ENCODE results near the gene CEP20.
"Not testable (repeated sequence)": the region's sequence is repeated elsewhere in the genome, so short reads cannot be mapped to it uniquely, and the experiment has no call there.

Gene CEP20

GRCh38 chr16:15888072-15888976, at the start of gene CEP20:
Gene CEP20, minus strand, starts transcription at chr16:15888603. Its CDS starts 18 bp downstream, at chr16:15888585.
- peak; percentile 98 for DNase-seq

GRCh38 chr16:15936809-15937208, 48.4 kb upstream of the CEP20 start:
- DNase-seq = not testable (repeated sequence)

GRCh38 chr16:15934991-15935390, 46.6 kb upstream of the CEP20 start:
- no peak for DNase-seq

DNA sequence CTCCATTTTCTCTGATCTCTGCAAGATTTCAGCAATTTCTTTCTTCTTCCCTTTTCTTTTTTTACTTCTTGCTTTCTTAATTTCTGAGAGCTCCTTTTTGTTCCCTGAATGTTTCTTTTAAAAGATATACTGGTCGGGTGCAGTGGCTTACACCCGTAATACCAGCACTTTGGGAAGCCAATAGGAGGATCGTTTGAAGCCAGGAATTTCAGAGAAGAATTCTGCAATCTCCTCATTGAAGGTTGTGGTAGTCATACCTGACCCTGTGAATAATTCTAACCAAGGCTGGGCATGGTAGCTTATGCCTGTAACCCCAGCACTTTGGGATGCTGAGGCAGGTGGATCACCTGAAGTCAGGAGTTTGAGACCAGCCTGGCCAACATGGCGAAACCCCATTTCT, 45.4 kb upstream of the CEP20 start:
- DNase-seq = no peak

DNA sequence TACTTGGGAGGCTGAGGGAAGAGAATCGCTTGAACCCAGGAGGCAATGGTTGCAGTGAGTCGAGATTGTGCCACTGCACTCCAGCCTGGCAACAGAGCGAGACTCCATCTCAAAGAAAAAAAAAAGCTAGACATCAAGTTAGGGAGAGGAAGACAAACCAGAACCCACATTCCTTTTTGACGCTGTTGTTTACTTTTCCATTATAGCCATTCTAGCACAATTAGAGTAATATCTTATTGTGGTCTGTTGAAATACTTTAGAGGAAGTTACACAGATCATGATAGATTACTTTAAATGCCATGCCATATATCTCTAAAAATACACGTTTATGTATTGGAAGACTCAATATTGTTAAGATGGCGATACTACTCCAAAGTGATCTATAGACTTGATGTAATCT, 44.5 kb upstream of the CEP20 start:
- DNase-seq = no peak

DNA sequence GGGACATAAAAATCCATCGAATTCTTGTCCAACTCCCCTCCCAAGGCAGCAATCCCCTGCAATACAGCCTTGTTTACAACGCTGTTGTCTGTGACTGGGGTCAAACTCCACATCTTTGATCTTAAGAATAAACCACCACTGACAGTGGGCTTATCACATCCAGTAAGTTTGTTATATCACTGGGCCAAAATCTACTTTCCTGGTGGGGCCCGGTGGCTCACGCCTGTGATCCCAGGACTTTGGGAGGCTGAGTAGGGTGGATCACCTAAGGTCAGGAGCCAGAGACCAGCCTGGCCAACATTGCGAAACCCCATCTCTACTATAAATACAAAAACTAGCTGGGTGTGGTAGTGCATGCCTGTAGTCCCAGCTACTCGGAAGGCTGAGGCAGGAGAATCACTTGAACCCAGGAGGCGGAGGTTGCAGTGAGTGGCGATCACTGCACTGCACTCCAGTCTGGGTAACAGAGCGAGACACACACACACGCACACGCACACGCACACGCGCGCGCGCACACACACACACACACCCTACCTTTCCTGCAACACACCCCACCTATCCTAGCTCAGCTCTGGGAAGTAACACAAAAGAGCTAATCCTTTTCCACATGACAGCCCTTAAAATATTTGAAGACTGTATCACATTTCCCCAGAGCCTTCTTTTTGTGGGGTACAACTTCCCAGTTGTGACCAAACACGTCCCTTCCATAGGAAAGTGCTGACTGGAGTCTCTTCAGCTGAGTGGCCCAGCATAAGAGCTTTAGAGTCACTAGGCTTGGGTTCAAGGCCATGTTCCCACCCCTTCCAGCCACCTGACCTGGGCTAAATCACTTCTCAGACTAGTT, 40.1 kb upstream of the CEP20 start:
- no peak for DNase-seq

GRCh38 chr16:15925631-15926030, 37.2 kb upstream of the CEP20 start:
- no peak for DNase-seq

DNA sequence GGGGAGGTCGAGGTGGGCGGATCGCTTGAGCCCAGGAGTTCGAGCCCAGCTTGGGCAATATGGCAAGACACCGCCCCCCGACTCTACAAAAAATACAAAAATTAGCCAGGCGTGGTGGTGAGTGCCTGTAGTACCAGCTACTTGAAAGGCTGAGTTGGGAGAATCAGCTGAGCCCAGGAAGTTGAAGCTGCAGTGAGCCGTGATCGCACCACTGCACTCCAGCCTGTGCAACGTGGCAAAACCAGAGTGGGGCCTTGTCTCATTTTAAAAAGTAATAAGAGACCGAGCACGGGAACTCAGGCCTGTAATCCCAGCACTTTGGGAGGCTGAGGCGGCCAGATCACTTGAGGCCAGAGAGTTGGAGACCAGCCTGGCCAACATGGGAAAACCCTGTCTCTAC, 36.6 kb upstream of the CEP20 start:
- no peak for DNase-seq

GRCh38 chr16:15919331-15919730, 30.9 kb upstream of the CEP20 start:
- DNase-seq = no peak

- DNase-seq = not testable (repeated sequence)
Observed at GRCh38 chr16:15918314-15918713, 29.9 kb upstream of the CEP20 start.

DNA sequence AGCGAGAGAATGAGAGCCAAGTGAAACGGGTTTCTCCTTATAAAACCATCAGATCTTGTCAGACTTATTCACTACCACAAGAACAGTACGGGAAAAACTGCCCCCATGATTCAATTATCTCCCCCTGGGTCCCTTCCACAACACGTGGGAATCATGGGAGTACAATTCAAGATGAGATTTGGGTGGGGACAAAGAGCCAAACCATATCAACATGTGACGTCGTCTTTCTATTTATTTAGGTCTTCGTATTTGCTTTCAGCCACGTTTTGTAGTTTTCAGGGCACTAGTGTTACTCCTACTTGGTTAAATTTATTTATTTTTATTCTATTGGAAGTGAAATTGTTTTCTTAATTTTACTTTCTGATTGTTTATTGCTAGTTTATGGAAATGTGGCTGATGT, 27.9 kb upstream of the CEP20 start:
- no peak for DNase-seq

DNA sequence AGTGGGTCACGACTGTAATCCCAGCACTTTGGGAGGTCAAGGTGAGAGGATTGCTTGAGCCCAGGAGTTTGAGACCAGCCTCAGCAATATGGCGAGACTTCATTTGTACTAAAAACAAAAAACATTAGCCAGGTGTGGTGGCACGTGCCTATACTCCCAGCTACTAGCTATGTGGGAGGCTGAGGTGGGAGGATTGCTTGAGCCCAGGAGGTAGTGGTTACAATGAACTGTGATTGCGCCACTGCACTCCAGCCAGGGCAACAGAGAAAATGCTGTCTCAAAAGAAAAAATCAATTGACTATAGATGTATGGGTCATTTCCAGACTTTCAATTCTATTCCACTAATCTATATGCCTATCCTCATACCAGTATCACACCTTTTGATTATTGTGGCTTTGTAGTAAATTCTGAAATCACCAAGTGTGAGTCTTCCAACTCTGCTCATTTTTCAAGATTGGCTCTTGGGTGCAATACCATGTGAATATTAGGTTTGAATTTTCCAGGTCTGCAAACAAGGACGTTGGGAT, 27.2 kb upstream of the CEP20 start:
- no peak for DNase-seq

DNA sequence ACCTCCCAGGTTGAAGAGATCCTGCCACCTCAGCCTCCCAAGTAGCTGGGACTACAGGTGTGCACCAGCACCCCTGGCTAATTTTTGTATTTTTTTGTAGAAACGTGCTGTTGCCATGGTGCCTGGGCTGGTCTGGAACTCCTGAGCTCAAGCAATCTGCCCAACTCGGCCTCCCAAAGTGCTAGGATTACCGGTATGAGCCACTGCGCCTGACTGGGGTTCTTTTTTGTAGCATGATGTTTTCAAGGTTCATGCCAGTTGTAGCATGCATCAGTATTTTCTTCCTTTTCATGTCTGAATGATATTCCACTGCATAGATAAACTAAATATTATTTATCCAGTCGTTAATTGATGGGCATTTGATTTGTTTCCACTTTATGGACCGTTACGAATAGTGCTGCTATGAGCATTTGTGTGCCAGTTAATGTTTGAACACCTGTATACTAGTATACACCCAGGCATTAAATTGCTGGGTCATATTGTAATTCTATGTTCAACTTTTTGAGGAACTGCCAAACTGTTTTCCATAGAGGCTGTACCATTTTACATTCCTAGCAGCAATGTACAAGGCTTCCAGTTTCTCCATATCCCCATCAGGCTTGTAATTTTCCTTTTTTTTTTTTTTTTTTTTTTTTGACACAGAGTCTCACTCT, 24.8 kb upstream of the CEP20 start:
- DNase-seq = no peak

- DNase-seq = no peak
Observed at GRCh38 chr16:15911198-15911597, 22.8 kb upstream of the CEP20 start.

- no peak for DNase-seq
Observed at GRCh38 chr16:15907863-15908478, 19.6 kb upstream of the CEP20 start.

DNA sequence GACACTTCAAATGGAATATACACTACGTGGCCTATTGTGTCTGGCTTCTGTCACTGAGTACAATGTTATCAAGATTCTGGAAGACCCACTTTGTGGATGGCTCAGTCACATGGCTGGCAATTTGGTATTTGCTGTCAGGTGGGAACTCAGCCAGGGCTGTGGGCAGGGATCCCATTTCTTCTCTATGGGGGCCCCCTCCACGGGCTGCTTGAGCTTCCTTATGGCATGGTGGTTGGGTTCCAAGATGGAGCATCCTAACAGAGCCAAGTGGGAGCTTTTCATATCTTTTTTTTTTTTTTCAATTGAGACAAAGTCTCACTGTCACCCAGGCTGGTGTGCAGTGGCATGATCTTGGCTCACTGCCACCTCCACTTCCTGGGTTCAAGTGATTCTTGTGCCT, 18.0 kb upstream of the CEP20 start:
- no peak for DNase-seq

- DNase-seq = no peak
Observed at GRCh38 chr16:15903960-15904359, 15.6 kb upstream of the CEP20 start.

DNA sequence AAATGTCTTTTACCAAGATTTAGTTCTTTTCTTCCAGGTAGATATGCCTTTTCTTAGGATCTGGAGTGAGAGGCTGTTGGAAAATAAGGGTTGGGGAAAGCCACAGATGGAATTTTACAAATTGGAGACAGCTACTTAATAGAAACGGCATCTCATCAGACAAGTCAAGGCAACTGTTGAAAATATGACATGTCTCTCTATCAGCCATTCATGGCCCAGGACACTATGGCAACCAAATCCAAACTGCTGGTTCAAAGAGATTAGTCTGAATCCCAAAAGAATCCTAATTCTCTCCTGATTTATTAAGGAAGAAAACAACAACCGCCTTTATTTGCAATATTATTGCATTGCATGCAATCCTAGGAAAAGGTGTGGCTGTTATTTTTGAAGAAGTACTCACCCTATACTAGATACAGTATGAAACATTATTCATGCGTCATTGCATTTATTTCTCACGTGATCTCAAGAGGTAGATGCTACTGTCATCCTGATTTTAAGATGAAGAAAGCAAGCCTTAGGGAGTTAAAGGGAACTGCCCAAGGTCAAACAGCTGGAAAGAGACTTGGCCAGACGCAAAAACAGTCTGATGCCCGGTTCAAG, 12.6 kb upstream of the CEP20 start:
- no peak for DNase-seq

GRCh38 chr16:15900357-15900756, 12.0 kb upstream of the CEP20 start:
- DNase-seq = no peak

DNA sequence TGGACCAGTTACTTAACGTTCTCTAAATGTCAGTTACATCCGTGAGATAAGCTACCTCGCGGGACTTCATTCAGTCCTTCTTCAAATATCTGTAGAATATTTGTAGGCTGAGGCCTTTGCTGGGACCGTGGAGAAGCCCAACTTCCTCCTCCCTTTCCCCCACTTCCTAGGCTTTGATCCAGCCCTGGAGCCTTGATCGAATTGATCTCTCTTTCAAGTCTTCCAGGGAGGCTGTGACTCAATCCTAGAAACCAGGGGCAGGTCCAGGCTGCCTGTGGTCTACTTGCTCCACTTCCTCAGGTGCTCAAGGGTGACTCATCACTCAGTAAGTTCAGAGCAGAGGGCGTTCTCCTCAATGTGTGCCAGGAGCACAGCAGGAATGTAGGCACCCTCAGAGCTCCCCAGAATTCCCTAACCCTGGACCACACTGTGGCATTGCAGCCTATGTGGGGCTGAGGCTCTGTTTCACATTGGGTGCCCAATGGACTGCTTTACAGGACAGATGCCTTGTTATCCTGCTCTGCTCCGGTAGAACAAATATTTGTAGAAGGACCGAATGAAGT, 11.2 kb upstream of the CEP20 start:
- DNase-seq = no peak

DNA sequence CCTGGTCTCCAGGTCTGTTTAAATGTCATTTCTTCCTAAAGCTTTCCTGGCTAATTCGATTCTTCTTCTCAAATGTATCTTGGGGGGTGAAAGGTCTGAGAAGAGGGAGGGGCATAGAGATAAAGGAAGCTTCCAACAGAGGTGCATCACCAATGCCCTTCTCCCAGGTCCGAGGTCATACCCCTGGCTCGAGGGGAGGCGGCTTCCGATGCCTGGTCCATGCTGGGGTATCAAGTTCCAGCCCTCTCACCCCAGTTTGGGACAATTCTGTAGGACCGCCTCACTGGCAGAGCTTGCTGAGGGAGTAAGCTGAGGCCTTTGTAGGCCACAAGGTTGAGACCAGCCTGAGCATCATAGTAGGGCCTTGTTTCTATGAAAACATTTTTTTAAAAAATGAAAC, 10.3 kb upstream of the CEP20 start:
- DNase-seq = no peak

DNA sequence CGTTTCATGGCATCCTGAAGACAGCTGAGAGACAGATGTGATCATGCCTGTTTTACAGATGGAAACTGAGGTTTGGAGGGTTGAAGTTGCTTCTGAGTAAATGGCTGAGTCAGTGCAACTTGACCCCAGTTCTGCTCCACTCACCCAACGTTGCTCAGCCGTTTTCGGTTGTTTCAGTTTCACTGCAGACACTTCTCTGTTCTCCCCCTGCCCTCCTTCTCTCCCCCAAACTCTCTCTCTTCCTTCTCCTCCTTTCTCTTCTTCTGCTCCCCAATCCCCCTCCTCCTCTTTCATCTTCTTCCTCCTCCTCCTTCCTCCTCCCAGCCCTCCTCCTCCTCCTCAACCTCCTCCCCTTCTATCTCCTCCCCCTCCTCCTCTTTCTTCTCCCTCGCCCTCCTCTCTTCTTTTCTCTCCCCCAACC, 9.4 kb upstream of the CEP20 start:
- DNase-seq = no peak
